GM12874 (cell line): ENCODE data around the gene TP73.

ENCODE experiments used
- CTCF ChIP-seq: IDR thresholded peaks from 2 replicates; pipeline ENCODE4 v1.5.1; 2011; ENCODE audit warnings: low read depth, mild to moderate bottlenecking, control low read depth, low read length, moderate library complexity; ENCODE audit not compliant: insufficient read depth

Gene TP73

GRCh38 chr1:3612123-3612522 lies 40.2 kb upstream of the TP73 start:
- TF ChIP-seq CTCF, result no peak

GRCh38 chr1:3614755-3615742 lies 37.3 kb upstream of the TP73 start:
- TF ChIP-seq CTCF, result peak; percentile 61

GRCh38 chr1:3616861-3617260 lies 35.5 kb upstream of the TP73 start:
- TF ChIP-seq CTCF, result no peak

GRCh38 chr1:3617806-3618345 lies 34.4 kb upstream of the TP73 start:
- no peak for TF ChIP-seq CTCF

- TF ChIP-seq CTCF, result no peak
Measured at GRCh38 chr1:3618531-3618880, 33.8 kb upstream of the TP73 start.

- peak; percentile 71 for TF ChIP-seq CTCF
Measured at GRCh38 chr1:3618881-3619671, 33.2 kb upstream of the TP73 start.

GRCh38 chr1:3620708-3621107 lies 31.6 kb upstream of the TP73 start:
- TF ChIP-seq CTCF, result no peak
